HG03025 (cell line): ENCODE data around the gene USP20.

Source experiments
- ATAC-seq: cut with Tn5 transposase; IDR thresholded peaks from one replicate; pipeline ENCODE4 v1.9.1; 2021; ENCODE audit warnings: mild to moderate bottlenecking, moderate library complexity; ENCODE audit not compliant: unreplicated experiment, low FRiP score

USP20 gene

DNA sequence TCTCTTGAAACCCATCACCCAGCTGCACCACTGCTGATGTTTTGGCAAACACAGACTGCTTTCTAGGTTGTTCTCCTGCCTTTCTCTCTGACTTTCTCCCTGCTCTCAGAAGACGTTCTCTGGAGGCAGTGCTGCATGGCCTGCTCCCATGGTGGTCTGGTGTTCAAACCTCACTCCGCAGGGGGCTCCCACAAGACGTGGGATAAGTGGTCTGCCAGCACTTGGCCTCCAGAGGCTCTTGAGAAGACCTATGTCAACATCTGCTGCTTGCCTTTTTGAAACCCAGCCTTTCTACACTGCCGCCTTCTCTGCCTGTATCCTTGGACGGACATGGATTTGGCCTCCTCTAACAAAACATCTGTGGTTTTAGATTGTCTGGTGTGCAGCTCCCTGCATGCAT lies 16.6 kb downstream of the USP20 start:
- no peak for ATAC-seq

DNA sequence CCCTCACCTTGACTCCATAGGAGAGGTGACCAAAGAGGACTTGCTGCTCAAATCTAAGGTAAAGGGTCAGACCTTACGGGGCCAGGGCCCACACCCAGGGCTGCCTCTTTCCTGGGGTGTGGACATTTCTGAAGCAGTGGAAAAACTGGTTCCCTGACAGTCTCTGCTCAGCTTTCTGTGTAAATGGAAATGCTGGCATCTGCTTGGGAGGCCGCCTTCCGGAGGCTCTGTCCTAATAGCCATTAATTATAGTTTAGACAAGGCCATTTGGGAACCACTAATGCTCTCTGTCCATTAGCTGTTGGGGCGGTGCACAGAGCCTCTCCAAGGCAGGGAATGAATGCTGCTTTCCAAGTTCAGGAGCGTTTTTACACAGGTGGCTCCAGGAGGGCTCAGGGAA lies 17.3 kb downstream of the USP20 start:
- no peak for ATAC-seq

DNA sequence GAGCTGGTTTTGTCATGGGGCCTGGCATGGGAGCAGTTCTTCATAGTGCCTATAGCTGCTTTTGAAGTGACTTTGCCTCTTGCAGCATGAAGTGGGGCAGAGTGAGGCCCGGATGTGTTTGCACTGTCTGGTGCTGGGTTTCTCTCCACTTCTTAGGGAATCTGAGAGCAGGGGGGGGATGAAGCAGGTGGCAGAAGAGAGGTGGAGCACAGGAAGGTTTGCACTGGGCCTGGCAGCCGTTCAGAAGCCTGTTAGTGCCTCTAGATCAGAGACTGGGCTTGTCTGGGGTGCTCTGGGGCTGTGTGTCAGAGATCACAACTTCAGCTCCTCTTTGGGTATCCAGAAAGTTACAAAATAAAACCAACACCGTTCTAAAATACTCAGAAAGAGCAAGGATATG lies 18.4 kb downstream of the USP20 start:
- no peak for ATAC-seq

DNA sequence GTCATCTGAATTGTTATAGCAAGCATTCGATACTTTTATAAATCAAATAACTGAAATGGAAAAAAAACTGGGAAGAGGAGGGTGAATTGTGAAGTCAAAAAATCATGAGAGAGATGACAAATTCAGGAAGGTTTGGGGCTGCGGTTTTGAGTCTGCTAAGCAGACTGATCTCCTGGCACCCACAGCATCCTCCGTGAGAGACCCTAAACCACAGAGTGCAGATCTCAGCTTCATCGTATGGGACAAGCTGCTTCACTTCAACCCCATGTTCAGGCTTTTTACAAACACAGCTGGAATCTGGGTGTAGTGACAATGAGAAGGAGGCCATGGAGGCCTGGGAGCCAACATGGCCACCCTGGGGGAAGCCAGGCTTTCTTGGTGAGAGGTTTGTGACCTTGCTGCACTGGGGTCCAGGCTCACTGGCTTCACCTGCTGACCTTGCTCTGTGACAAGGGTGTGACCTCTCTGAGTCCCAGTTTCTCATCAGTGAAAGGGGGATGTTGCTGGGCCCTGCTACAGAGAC lies 19.4 kb downstream of the USP20 start:
- ATAC-seq = no peak

DNA sequence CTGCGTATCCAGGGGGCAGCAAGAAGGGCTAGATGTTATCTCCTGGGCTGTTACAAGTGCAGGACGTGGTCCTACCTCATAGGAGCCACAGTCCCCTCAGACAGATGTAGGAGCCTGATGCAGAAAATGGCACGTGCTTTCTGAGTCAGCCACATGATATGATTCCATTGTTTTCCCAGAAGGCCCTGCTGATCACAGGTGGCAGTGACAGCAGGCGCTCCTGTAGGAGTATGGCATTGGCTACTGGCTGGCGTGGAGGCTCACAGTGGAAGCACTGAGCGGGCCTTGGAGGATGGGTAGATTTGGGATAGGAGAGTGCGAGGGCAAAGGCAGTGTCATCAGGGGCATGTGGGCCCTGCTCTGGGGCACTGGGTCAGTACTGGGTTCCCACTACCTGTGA lies 21.9 kb downstream of the USP20 start:
- no peak for ATAC-seq

DNA sequence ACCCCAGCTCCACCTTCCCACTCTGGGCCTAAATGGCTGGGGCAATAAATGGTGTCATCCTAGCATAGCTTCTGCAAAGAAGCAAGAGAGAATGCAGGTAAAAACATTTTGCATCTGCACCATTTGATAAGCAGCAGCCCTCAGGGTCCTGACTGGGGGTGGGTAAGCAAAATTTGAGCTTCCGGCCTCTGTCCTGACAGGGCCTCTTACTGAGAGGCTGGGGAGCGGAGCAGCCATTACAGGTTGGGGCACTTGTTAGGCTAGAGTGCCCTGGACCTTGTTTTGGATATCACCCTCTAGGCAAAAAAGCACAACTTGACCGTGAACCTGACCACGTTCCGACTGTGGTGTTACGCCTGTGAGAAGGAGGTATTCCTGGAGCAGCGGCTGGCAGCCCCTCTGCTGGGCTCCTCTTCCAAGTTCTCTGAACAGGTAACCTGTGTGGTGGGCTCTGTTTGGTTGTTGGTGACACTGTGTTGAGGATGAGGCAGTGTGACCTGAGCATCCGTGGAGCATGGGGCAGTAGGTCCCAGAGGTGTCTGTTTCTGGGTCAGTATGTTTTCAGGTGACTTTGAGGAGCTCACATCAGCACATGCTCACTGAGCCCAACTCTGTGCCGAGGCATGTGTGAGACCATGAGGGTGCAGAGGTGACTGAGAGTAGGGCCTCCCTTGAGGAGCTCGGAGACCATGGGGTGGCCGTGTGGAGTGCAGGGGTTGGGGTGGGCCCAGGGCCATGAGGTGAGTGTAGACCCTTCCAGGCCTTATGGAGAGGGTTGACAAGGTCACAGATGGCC lies 23.1 kb downstream of the USP20 start:
- ATAC-seq = no peak

DNA sequence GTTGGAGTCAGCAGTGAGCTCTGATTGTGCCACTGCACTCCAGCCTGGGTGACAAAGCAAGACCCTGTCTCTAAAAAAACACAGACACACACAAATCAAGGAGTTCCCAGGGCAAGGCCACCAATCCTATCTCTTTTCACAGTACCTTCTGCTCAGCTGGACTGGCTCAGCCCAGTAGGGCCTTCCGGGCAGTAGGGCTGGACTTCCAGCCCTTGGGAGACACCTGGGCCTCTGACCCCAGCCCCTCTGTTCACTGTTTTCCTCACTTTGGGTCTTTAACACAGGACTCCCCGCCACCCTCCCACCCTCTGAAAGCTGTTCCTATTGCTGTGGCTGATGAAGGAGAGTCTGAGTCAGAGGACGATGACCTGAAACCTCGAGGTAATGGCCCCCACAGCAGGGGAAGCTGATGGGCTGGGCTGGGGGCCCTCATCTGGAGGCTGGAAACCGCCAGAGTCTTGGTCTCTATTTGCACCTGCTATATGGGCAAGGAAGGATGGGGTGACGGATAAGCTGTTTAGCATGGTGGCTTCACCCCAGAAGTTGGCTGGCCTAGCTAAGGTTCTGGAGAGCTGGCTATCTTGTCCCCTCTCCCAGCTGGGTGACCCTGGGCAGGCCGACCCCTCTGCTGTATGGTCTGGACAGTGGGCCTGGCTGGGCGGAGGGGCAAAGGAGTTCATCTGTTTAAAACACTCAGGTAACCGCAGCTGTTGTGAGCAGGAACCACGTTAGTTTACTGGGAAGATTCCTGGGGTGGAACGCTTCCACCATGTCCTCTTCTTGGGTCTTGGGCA lies 25.6 kb downstream of the USP20 start:
- ATAC-seq = no peak

DNA sequence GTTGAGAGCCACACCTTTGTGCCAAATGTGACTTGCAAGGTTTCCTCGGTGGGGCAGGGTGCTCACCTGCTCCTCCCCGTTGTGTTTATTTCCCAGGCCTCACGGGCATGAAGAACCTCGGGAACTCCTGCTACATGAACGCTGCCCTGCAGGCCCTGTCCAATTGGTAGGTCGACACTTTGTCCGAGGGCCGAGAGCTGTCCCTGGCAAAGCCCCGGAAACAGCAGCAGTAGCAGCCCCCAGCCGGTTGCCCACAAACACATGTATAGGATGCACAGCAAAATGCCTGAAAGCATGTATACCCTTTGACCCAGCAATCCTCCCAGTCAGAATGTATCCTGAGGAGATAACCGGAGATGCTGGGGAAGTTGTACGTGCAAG lies 26.2 kb downstream of the USP20 start:
- ATAC-seq = no peak

DNA sequence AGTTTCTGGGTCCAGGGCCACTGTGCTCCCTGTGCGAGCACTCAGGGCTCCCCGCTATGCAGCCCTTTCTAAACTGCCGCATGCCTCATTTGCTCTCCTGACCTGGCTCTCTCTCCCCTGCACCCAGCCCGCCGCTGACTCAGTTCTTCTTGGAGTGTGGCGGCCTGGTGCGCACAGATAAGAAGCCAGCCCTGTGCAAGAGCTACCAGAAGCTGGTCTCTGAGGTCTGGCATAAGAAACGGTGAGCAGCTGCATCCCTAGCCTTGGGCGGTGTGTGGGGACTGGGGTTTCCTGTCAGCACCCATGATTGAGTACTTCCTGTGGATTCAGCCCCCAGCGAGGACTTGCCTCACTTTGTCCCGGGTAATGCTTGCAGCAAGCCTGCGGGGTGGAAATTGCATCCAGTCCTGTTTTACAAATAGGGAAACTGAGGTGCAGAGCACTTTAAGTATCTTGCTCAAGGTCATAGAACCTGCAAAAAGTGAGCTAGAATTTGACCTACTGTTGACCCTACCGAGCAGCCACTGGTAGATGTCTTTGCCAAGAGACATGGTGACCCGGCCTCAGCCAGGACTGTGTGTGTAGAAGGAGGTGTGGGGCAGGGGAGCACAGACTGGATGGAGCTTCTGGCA lies 27.9 kb downstream of the USP20 start:
- ATAC-seq = no peak

DNA sequence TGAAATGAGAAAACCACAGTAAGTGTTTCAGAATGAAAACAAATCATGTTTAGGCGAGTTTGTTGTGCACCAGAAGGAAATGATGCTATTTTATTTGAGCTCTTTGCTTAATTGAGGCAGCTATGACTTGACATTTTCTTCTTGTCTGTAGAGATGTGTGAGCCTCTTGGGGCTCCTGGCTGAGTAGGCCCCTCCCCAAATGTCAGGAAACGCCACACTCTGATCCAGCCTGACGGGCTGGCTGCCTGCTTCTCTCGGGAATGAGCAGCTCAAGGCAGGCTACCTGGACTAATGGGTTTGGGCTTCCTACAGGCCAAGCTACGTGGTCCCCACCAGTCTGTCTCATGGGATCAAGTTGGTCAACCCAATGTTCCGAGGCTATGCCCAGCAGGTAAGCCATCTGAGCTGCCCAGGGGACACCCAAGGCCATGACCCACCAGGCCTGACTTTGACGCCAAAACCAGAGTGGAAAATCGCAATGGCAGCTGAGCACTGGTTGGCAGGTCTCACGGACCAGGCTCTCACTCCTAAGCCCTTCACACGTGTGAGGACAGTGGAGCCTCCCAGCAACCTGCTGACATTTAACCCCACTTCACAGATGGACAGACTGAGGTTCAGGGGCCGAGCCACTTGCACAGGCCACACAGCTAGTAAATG lies 29.9 kb downstream of the USP20 start:
- ATAC-seq = no peak

DNA sequence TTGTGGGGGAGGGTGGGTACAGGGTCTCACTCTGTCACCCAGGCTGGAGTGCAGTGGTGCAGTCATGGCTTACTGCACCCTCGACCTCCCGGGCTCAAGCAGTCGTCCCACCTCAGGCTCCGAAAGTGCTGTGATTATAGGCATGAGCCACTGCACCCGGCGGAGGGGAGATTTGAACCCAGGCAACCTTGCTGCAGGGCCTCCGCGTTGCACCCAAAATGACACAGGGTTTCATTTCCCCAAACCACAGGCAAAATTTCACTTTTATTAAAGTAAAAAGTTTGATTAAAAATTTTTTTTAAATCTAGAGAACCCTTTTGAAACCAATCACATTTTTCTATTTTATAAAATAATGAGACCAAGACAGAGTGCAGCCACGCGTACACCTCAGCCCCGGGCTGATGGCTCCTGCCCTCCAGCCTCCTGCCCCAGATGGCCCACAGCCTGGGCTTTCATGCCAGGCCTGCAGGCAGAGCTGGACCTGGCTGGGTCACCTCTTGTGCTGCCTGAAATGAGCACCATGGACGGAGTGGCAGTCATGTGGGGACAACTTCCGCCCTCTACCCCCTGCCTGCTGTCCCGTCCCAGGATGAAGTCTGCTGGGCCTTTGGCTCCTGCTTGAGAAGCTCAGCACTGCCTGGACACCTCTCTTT lies 30.5 kb downstream of the USP20 start:
- no peak for ATAC-seq

DNA sequence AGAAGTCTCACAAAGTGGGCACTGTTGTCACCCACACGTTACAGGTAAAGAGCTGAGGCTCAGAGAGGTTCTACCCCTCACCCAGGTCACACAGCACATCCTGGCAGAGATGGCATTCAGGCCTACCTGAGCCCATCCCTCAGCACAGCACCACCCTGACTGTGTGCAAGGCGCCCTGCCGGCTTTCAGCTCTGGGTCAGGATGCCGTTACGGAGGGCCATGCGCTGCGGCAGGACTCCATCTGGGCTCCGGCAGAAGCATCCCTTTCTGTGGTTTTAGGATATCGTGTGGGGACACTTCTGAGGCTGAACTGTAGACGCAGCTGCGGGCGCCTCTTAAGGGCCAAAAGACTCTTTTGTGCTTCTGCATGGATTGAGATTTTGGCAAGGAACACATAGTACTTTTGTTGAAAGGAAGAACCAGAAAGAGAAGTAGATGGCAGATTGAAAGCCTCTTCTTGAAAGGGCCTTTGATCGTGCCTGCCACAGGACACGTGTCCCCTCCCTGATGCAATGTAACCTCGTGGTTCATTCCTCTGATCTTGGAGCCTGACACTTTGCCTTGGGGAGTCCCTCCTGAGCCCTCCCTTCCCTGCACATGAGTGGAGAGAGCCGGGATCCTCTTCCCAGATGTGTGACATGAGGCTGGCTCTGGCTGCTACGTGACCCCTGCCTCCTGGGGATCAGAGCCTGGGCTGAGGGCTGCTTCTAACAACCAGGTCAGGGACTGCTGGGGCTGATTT lies 31.3 kb downstream of the USP20 start:
- no peak for ATAC-seq

DNA sequence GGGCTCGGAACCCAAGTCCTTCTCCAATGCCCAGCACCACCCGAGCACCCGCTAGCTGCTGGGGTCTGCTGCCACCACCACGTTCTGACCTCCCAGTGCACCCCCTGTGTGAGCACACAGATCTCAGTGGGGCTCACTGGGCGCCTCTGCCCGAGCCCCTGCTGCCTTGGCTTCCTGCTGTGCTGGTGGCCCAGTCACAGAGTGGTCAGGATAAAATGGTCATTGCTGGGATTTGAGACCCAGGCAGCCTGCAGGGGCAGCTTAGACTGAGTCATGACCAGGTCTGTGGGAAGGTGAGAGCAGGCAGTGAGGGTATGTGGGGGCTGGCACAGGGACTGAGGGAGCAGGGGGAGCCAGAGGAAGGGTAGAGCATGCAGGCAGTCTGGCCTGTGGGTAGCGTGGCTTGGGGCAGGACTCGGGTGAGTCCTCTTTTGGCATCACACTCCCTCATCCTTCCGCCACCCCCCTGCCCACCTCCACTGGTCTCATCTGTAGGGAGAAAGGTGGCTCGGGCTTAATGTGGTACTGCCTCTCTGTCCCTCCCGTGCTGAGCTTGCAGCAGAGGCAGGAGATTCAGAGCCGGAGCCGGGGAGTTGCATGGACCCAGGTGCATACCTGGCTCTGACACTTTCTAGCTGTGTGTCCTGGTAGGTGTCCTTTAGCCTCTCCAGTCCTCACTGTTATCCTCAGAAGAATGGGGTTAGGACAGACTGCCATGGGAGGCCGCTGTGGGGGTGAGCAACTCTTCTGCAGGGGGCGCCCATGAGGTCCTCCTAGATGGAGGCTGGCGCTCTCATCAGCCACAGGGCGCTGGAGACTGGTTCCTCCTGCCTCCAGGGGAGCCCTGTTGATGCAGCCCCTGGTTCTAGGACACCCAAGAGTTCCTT lies 32.1 kb downstream of the USP20 start:
- no peak for ATAC-seq

DNA sequence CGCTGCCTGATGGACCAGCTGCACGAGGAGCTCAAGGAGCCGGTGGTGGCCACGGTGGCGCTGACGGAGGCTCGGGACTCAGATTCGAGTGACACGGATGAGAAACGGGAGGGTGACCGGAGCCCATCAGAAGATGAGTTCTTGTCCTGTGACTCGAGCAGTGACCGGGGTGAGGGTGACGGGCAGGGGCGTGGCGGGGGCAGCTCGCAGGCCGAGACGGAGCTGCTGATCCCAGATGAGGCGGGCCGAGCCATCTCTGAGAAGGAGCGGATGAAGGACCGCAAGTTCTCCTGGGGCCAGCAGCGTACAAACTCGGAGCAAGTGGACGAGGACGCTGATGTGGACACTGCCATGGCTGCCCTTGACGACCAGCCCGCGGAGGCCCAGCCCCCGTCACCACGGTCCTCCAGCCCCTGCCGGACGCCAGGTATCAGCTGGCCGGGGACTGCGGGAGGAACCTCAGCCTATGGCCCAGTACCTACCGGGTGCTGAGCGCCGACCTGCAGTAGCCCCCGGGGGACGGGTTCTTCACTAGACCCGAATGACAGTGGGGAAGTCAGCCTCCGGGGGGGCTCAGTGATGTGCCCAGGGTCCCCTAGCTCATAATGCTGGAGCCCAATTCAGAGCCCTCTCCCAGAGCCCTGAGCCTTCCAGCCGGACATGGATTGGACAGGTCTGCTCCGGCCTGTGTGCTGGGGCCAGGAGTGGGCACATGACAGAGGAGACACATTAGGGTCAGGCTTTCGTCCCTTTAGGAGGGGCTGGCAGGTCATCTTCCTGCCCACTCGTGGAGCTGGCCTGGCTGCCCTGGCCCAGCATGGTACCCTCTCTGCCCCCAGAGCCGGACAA lies 33.0 kb downstream of the USP20 start:
- ATAC-seq = no peak

DNA sequence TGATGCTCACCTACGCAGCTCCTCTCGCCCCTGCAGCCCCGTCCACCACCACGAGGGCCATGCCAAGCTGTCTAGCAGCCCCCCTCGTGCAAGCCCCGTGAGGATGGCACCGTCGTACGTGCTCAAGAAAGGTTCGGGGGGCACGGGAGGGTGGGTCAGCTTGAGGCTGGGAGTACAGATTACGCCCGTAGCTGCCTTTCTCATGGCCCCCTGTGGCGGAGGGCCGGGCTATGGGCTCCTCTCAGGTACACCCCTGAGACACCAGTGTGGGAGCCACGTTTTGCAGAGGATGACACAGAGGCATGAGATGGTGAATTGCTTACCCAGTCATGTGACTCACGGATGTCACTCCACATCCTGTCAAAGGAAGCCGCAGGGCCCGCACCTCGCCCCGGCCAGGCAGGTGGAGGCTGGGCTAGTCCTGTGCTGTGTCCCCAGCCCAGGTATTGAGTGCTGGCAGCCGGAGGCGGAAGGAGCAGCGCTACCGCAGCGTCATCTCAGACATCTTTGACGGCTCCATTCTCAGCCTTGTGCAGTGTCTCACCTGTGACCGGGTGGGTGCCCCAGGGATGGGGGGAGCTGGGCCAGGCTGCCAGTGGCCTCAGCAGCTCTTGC lies 33.7 kb downstream of the USP20 start:
- ATAC-seq = no peak

DNA sequence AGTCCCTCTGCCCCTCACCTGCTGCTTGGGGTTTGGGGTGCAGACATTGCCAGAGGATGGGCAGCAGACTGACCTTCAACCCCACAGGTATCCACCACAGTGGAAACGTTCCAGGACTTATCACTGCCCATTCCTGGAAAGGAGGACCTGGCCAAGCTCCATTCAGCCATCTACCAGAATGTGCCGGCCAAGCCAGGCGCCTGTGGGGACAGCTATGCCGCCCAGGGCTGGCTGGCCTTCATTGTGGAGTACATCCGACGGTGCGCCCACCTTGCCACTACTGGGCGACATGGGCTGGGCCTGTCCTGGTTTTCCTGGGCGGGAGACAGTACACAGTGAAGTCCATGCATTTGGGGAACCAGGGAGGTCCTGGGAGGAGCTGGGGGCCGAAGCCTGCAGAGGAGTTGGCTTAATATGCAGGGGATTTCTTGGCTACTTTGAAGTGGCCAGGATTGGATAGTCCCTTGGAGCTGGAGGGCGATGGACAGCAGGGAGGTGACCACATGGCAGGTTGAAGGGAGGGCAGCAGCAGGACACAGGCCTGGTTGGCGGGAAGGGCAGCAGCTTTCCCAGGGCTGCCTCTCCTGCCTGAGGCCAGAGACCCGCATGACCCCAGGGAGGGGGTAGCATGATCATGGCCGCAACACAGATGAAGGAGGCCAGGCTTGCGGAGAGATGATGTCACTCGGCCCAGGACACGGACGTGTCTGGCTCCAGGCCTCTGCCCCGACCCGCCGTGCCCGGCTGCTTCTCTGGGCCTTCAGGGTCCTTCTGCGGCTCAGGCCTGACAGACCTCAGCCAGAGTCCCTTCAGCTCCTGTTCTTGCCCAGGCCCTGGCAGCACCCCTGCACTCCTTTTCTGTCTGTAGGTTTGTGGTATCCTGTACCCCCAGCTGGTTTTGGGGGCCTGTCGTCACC lies 34.6 kb downstream of the USP20 start:
- ATAC-seq = no peak
